H1 (cell line): ENCODE data around the gene TMEM134. TPM values are rescaled to one million over a fixed set of nuclear protein-coding genes. Genes with fewer than 3 reads are reported as not detected.

Source experiments
- EZH2 ChIP-seq: fragments of 200-600 bp; sonication (generic); IDR thresholded peaks from 2 replicates; pipeline ENCODE4 v1.7.1; 2012; ENCODE audit warnings: low read depth, mild to moderate bottlenecking, moderate library complexity, low read length, inconsistent platforms; ENCODE audit not compliant: severe bottlenecking
- HDAC6 ChIP-seq: IDR thresholded peaks from one replicate; pipeline ENCODE4 v1.7.1; 2012; ENCODE audit warnings: low read depth, mild to moderate bottlenecking, inconsistent platforms, low read length, moderate library complexity
- polyA plus RNA-seq, 7 experiments: library from polyadenylated mRNA; depleted of rRNA in 3 of 7; stranded (reverse) in 5 of 7; unstranded in 2 of 7; fragments of >200 nt in 5 of 7; fragments of 200-250 nt in 2 of 7; gene quantifications; 1 replicate in 5 of 7; 2 replicates in 1 of 7; 4 replicates in 1 of 7; pipeline versions ENCODE4 v1.2.1 to v1.2.3, GENCODE V29; 2011 to 2013; ENCODE audit warnings: missing spikeins in 2 of 7, mixed read lengths in 2 of 7
- total RNA-seq: library from RNA; stranded (reverse); fragmentation: NEBNext Ultra II Directional; extraction: Animal tissue kit (Norgen Biotek cat#: 25700); gene quantifications from 2 replicates; pipeline ENCODE4 v1.2.1, GENCODE V29; 2021

The TMEM134 gene
- total and polyA plus RNA-seq, 2 of the 8 experiments (the other 6 are each of a cell fraction or from before 2014, with no cell fraction given) = 32.4 to 229 TPM

DNA sequence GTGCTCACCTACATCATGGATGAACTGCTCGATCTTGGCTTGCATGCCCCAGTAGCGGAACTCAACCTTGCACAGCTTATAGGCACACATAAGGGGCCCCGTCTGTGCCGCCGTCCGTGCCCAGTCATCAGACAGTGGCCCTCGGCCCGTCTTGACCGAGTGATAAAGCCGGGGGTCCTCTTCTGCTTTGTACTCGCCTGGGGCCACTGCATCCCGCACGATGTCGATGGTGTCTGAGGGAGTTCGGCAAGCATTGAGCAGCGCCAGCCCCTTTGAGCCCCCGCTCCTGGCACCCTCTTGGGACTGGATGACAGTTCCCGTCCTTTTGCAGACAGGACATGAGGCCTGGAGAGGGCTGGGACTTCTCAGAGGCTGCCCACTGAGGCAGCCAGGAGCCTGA, 32.8 kb upstream of the TMEM134 start (continued):
- TF ChIP-seq EZH2 (no peak), HDAC6 (no peak)
